ENCODE results near the gene BICC1. TPM values are rescaled to one million over a fixed set of nuclear protein-coding genes. Genes with fewer than 3 reads are reported as not detected.

The BICC1 gene
- total and polyA plus RNA-seq, 8 donors: 19.0 to 37.4 (median 23.0) TPM

DNA sequence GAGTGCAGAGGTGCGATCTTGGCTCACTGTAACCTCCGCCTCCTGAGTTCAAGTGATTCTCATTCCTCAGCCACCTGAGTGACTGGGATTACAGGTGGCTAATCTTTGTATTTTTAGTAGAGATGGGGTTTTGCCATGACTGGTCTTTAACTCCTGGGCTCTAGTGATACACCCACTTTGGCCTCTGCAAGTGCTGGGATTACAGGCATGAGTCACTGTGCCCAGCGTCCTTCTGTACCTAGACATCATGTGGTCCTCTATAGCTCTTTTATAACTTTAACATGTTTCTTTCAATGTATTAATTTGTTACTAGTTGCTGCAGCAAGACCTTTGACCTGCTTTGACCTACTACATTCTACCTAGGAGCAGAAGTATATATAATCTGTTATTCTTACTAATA is 38.7 kb upstream of the BICC1 start:
- no peak for ATAC-seq
- Histone ChIP-seq H3K27ac (no peak overlapping the region), H3K27me3 (no peaks in the 10 kb centered on the region), H3K36me3 (no peaks in the 10 kb centered on the region), H3K4me3 (no peak overlapping the region), H3K4me1 (peaks cover 0 to 4% (median 2%) of the 10 kb centered on the region in 3 donors), H3K9me3 (no peaks in the 10 kb centered on the region)
- no peak for FAIRE-seq
- WGBS, 2 donors: 83 to 88% methylated on average over 3 of the region's 3 CpGs
- TF ChIP-seq, protein P1, sequence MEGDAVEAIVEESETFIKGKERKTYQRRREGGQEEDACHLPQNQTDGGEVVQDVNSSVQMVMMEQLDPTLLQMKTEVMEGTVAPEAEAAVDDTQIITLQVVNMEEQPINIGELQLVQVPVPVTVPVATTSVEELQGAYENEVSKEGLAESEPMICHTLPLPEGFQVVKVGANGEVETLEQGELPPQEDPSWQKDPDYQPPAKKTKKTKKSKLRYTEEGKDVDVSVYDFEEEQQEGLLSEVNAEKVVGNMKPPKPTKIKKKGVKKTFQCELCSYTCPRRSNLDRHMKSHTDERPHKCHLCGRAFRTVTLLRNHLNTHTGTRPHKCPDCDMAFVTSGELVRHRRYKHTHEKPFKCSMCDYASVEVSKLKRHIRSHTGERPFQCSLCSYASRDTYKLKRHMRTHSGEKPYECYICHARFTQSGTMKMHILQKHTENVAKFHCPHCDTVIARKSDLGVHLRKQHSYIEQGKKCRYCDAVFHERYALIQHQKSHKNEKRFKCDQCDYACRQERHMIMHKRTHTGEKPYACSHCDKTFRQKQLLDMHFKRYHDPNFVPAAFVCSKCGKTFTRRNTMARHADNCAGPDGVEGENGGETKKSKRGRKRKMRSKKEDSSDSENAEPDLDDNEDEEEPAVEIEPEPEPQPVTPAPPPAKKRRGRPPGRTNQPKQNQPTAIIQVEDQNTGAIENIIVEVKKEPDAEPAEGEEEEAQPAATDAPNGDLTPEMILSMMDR (IDR thresholded peaks at IDR 0.05): no peak
- intact Hi-C loops (cut with DNase I): no loop called here
- DNase-seq: no peak

- FAIRE-seq (no peak), DNase-seq (no peak), ATAC-seq (peak in 2 of 4 donors; percentile 18 to 41)
- Histone ChIP-seq H3K36me3 (no peaks in the 10 kb centered on the region), H3K27ac (peak overlapping the region in 2 of 4 donors; percentile 32 to 41), H3K9me3 (no peaks in the 10 kb centered on the region), H3K27me3 (no peaks in the 10 kb centered on the region), H3K4me1 (no peaks in the 10 kb centered on the region), H3K4me3 (no peak overlapping the region)
- intact Hi-C loops (cut with DNase I): no loop called here
- TF ChIP-seq, protein P1 (IDR thresholded peaks at IDR 0.05): no peak
- WGBS, 2 donors: 55 to 64% methylated on average over 11 of the region's 11 CpGs
Observed at GRCh38 chr10:58475322-58476277, 37.1 kb upstream of the BICC1 start.

- DNase-seq: no peak
- peak in 1 of 4 donors; percentile 32 for ATAC-seq
- intact Hi-C loops (cut with DNase I): no loop called here
- TF ChIP-seq, protein P1 (IDR thresholded peaks at IDR 0.05): no peak
- no peak overlapping the region for H3K27ac ChIP-seq
- WGBS, 2 donors: 58 to 74% methylated on average over 2 of the region's 2 CpGs
- no peak overlapping the region for H3K4me3 ChIP-seq
- H3K27me3 ChIP-seq: no peaks in the 10 kb centered on the region
- H3K4me1 ChIP-seq: no peaks in the 10 kb centered on the region
- no peak for FAIRE-seq
- H3K36me3 ChIP-seq: no peaks in the 10 kb centered on the region
- no peaks in the 10 kb centered on the region for H3K9me3 ChIP-seq
Observed at GRCh38 chr10:58477122-58477521, 35.5 kb upstream of the BICC1 start.

DNA sequence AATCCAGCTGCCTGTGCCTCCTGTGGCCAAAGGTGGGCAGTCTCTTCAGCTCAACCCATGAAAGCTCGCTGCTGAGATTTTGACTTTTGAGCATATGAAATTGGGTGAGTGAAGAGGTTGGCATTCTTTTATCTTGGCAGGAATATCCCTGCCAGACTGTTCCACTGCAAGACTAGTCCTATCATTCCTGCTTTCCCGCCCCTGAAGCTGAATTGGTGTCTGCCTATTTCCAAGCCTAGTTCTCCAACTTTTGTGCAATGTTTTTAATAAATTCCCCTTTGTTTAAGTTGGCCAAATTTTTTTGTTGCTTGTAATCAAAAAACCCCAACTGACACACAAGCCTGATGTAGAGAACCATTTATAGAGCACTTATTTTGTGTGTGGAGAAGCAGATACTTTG is 34.8 kb upstream of the BICC1 start:
- intact Hi-C loops (cut with DNase I): no loop called here
- H3K4me1 ChIP-seq: no peaks in the 10 kb centered on the region
- 85 to 88% methylated on average over 2 of the region's 2 CpGs for WGBS, 2 donors
- H3K27ac ChIP-seq: no peak overlapping the region
- no peak overlapping the region for H3K4me3 ChIP-seq
- H3K27me3 ChIP-seq: no peaks in the 10 kb centered on the region
- TF ChIP-seq, protein P1 (IDR thresholded peaks at IDR 0.05): no peak
- H3K9me3 ChIP-seq: no peaks in the 10 kb centered on the region
- DNase-seq (no peak), FAIRE-seq (no peak), ATAC-seq (no peak)
- no peaks in the 10 kb centered on the region for H3K36me3 ChIP-seq

DNA sequence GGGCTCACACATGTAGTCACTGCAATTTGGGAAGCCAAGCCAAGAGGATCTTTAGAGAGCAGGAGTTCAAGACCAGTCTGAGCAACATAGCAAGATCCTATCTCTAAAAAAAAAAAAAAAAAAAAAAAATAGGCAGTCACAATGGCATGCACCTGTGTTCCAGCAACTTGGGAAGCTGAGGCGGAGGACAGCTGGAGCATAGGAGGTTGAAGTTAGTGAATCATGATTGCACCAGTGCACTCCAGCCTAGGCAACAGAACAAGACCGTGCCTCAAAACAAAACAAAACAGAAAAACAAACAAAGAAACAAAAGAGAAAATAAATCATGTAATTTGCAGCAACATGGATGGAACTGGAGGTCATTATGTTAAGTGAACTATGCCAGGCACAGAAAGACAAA is 33.6 kb upstream of the BICC1 start:
- H3K4me3 ChIP-seq: no peak overlapping the region
- H3K36me3 ChIP-seq: no peaks in the 10 kb centered on the region
- no peaks in the 10 kb centered on the region for H3K27me3 ChIP-seq
- intact Hi-C loops (cut with DNase I): no loop called here
- TF ChIP-seq, protein P1 (IDR thresholded peaks at IDR 0.05): no peak
- no peak overlapping the region for H3K27ac ChIP-seq
- no peaks in the 10 kb centered on the region for H3K9me3 ChIP-seq
- ATAC-seq (no peak), DNase-seq (no peak), FAIRE-seq (no peak)
- H3K4me1 ChIP-seq: no peaks in the 10 kb centered on the region
- 69 to 89% methylated on average over 2 of the region's 2 CpGs for WGBS, 2 donors
